Fibroblast of villous mesenchyme (primary cell): ENCODE measurements around the gene FBXO33. TPM values are rescaled to one million over a fixed set of nuclear protein-coding genes. Genes with fewer than 3 reads are reported as not detected.

ENCODE experiments used
- DNase-seq: peaks from one replicate; pipeline ENCODE4 v3.0.0-alpha.2; 2010; ENCODE audit warnings: low read depth
- H3K4me3 ChIP-seq: 2 replicates; pipeline ENCODE4 v1.5.1; 2011; ENCODE audit warnings: low read depth, mild to moderate bottlenecking, low read length
- CTCF ChIP-seq: IDR thresholded peaks from 2 replicates; pipeline ENCODE4 v1.5.1; 2012; ENCODE audit warnings: low read depth, mild to moderate bottlenecking, low read length; ENCODE audit not compliant: insufficient read depth
- total RNA-seq: library from RNA; depleted of rRNA; stranded (reverse); fragments of >200 nt; gene quantifications from 2 replicates; pipeline ENCODE4 v1.2.3, GENCODE V29; 2012

Gene FBXO33
- total RNA-seq, 1 donor, result 19.4 TPM

- no peak for DNase-seq
- H3K4me3 ChIP-seq, result no peak overlapping the region
- no peak for TF ChIP-seq CTCF
Measured at GRCh38 chr14:39456702-39457250, 24.5 kb upstream of the FBXO33 start.

GRCh38 chr14:39454906-39455539 is 22.8 kb upstream of the FBXO33 start:
- TF ChIP-seq CTCF, result no peak
- no peak overlapping the region for H3K4me3 ChIP-seq
- no peak for DNase-seq

DNA sequence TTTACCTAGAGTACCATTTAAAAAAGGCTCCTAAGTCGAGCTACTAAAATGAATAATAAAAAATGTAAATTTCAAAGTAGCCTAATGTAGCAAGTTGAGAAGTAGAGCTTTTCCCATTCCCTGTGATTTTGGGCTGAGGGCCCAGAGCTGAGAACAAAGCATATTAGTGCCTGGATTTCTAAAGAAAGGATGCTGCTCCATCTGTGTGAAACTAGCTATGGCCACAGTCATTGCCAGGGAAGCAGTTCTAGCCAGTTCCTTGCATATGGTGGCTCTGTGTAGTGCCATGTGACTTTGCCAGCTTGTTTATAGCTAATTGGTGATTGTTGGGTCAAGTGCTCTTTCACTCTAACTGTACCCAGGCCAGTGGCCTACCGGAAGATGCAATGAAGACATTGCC is 20.4 kb upstream of the FBXO33 start:
- TF ChIP-seq CTCF, result no peak
- no peak for DNase-seq
- no peak overlapping the region for H3K4me3 ChIP-seq

GRCh38 chr14:39451811-39452210 is 19.6 kb upstream of the FBXO33 start:
- DNase-seq, result no peak
- H3K4me3 ChIP-seq, result no peak overlapping the region
- TF ChIP-seq CTCF, result no peak

DNA sequence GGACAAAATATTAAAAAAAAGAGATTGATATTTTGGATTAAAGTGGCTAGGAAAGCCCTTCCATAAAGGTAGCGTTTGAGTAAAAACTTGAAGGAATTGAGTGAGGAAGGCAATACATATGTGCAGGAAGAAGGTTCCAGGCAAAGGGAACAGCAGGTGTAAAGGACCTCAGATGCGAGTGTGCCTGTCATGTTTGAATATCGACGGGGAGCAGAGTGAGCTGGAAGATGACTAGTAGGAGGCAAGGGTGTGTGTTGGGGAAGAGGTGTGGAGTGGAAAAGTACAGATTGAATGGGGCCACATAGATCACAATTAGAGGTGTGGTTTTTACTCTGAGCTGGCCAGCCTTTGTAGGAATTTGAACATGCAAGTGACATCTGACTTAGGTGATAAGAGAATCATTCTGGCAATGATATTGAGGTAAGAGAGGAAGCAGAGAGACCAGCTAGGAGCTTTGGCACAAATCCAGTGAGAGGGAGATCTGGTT is 15.0 kb upstream of the FBXO33 start:
- no peak overlapping the region for H3K4me3 ChIP-seq
- DNase-seq, result no peak
- no peak for TF ChIP-seq CTCF

DNA sequence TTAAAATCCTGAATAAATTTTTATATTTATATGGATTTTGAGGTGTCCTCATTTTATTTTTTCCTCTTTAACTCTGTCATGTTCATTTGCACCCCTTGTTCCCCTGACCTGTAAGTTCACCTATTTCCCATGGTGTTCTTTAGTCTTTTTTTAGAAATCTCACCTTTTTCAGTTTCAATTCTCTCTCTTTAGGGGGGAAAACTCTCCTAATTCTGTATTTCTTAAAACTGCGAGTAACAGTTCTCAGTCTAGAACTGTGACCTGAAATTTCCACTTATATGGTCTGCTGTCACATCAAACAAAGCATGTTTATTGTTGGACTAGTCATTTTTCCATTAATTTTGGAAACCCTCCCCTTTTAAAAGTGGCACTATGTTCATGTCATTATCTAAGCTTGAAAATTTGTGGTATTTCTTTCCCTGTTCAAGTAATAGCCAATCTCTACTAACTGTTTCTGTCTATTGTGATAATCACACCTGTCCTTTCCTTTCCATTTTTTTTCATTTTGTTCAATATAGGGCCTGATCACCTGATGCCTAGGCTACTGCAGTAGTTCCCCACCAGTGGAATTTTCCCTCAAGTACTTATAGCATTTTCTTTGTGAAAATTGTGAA is 14.0 kb upstream of the FBXO33 start:
- no peak for DNase-seq
- H3K4me3 ChIP-seq, result no peak overlapping the region
- no peak for TF ChIP-seq CTCF

DNA sequence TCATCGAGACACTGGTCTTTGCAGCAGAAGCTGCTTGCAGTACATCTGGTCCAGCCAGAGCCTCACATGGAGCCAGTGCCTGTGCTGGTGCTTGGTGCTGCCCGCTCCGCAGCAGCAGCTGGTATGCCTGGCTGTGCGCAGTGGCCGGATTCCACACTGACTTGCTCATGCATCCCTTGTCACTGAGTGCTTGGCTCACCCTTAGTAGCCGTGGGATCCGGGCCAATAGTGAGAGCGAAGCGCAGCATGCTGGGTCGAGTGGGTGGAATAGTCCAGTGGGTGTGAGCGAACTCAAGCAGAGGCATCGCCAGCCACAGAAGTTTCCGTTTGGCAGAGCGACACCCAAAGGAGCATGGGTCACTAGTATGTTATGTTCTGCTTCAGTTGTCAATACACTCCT is 10.1 kb upstream of the FBXO33 start:
- H3K4me3 ChIP-seq, result no peak overlapping the region
- DNase-seq, result no peak
- no peak for TF ChIP-seq CTCF
